K562 (cell line): ENCODE measurements around the gene BMAL1. TPM values are rescaled to one million over a fixed set of nuclear protein-coding genes. Genes with fewer than 3 reads are reported as not detected.

Experiments used
- ATAC-seq: fragments of 200-7000 bp; cut with Tn5 transposase; 3 replicates; pipeline ENCODE4 v1.9.1; 2020; ENCODE audit warnings: moderate library complexity
- BruUV-seq: library from RNA; stranded (reverse); fragments of 400-500 nt; replicated peaks from 2 replicates; lab custom pipeline; 2021; lab: Mats Ljungman, UMichigan
- CTCF ChIA-PET: fragments of 300-600 bp; formaldehyde crosslinking; extraction: SDS; loops from one replicate; lab custom pipeline; 2021; ENCODE audit warnings: low intra/inter-chr PET ratio; lab: Yijun Ruan, JAX
- POLR2A ChIA-PET: fragments of 300-600, 350-650 bp; sonication (Branson Sonifier 250); formaldehyde crosslinking; extraction: SDS; loops from one replicate; lab custom pipeline; 2021; ENCODE audit warnings: antibody characterized with exemption, inconsistent platforms; lab: Yijun Ruan, JAX
- DNase-seq, 4 experiments: peaks; one replicate each; pipeline versions ENCODE4 v3.0.0 to v3.0.0-alpha.2; 2011 to 2018; ENCODE audit warnings: low spot score in 3 of 4, mixed read lengths in 3 of 4; ENCODE audit errors: extremely low read depth in 1 of 4
- FAIRE-seq: peaks from 2 replicates; lab custom pipeline; 2011; peaks lifted over from hg19 to GRCh38; lab: Jason Lieb, UNC
- H2AFZ ChIP-seq: 2 replicates; pipeline ENCODE4 v1.6.0; 2011; ENCODE audit warnings: low read depth, low read length, control low read depth, inconsistent platforms
- H3K27ac ChIP-seq: fragments of 200-600 bp; 3 replicates; pipeline ENCODE4 v1.8.0; 2011; ENCODE audit warnings: low read depth, mild to moderate bottlenecking, control low read depth, inconsistent platforms, low read length, moderate library complexity, mixed read lengths; ENCODE audit errors: extremely low read depth
- H3K27me3 ChIP-seq, 2 experiments: fragments of 300-600 bp in 1 of 2; 2 replicates in 1 of 2; 3 replicates in 1 of 2; pipeline versions ENCODE4 v1.6.0 to v1.8.0; 2011; ENCODE audit warnings: inconsistent platforms in 2 of 2, low read length in 2 of 2, mild to moderate bottlenecking in 1 of 2, mixed read lengths in 1 of 2, moderate library complexity in 1 of 2; ENCODE audit not compliant: control insufficient read depth in 2 of 2, insufficient read depth in 2 of 2
- H3K36me3 ChIP-seq: fragments of 300-600 bp; 3 replicates; pipeline ENCODE4 v1.8.0; 2011; ENCODE audit warnings: mild to moderate bottlenecking, low read length, inconsistent platforms; ENCODE audit not compliant: control insufficient read depth, insufficient read depth
- H3K4me1 ChIP-seq, 2 experiments: fragments of 200-600 bp in 1 of 2; replicated peaks in 1 of 2; 2 replicates in 1 of 2; 3 replicates in 1 of 2; pipeline versions ENCODE4 v1.5.1 to v1.8.0; 2011; ENCODE audit warnings: inconsistent platforms in 2 of 2, low read length in 2 of 2, mild to moderate bottlenecking in 1 of 2, mixed read lengths in 1 of 2, moderate library complexity in 1 of 2; ENCODE audit not compliant: control insufficient read depth in 2 of 2, insufficient read depth in 2 of 2
- H3K4me2 ChIP-seq: 2 replicates; pipeline ENCODE4 v1.6.1; 2011; ENCODE audit warnings: low read length, control low read depth, inconsistent platforms, mixed read lengths; ENCODE audit not compliant: insufficient read depth
- H3K4me3 ChIP-seq: fragments of 200-600 bp; sonication (generic), shearing (Covaris generic); 2 replicates; pipeline ENCODE4 v1.5.1; 2016; ENCODE audit warnings: control low read depth, inconsistent platforms
- H3K79me2 ChIP-seq: fragments of 200-600 bp; 3 replicates; pipeline ENCODE4 v1.8.0; 2011; ENCODE audit warnings: low read length, inconsistent platforms; ENCODE audit not compliant: control insufficient read depth, insufficient read depth
- H3K9ac ChIP-seq, 2 experiments: 2 replicates each; pipeline versions ENCODE4 v1.6.0 to v1.6.1; 2011; ENCODE audit warnings: low read depth in 2 of 2, low read length in 2 of 2, control low read depth in 1 of 2, inconsistent platforms in 1 of 2, mild to moderate bottlenecking in 1 of 2, mixed read lengths in 1 of 2; ENCODE audit not compliant: insufficient read depth in 1 of 2
- H3K9me1 ChIP-seq: one replicate; pipeline ENCODE4 v1.6.0; 2011; ENCODE audit warnings: inconsistent platforms, mild to moderate bottlenecking, low read length, moderate library complexity; ENCODE audit not compliant: control insufficient read depth, insufficient read depth
- H3K9me3 ChIP-seq: replicated peaks from 2 replicates; pipeline ENCODE4 v1.5.1; 2011; ENCODE audit warnings: low read depth, low read length, inconsistent platforms; ENCODE audit not compliant: control insufficient read depth, insufficient read depth
- H4K20me1 ChIP-seq: replicated peaks from 2 replicates; pipeline ENCODE4 v1.6.1; 2011; ENCODE audit warnings: low read length, inconsistent platforms, mixed read lengths; ENCODE audit not compliant: control insufficient read depth, insufficient read depth
- CEBPZ ChIP-seq: fragments of 150-350 bp; IDR thresholded peaks from 2 replicates; pipeline ENCODE4 v1.6.1; 2014; ENCODE audit warnings: low read depth, mild to moderate bottlenecking, low read length, borderline replicate concordance
- CREB3 ChIP-seq: fragments of 450-650 bp; conservative IDR thresholded peaks from 2 replicates; pipeline ENCODE4 v1.6.1; 2016; ENCODE audit warnings: missing genetic modification characterization, low read depth, mild to moderate bottlenecking, missing compliant biosample characterization, moderate library complexity
- DPF2 ChIP-seq: fragments of 450-650 bp; IDR thresholded peaks from 2 replicates; pipeline ENCODE4 v1.6.1; 2016
- HBP1 ChIP-seq: fragments of 450-650 bp; formaldehyde crosslinking; IDR thresholded peaks from 2 replicates; pipeline ENCODE4 v1.4.0; 2022; ENCODE audit warnings: missing genetic modification characterization
- HDAC3 ChIP-seq: fragments of 450-650 bp; IDR thresholded peaks from 2 replicates; pipeline ENCODE4 v1.6.1; 2018; ENCODE audit warnings: borderline replicate concordance, mild to moderate bottlenecking, moderate library complexity; ENCODE audit not compliant: partially characterized antibody
- MAFF ChIP-seq: IDR thresholded peaks from 2 replicates; pipeline ENCODE4 v1.6.1; 2012; ENCODE audit warnings: low read length, improper control_type of control experiment
- MCM3 ChIP-seq: fragments of 450-650 bp; IDR thresholded peaks from 2 replicates; pipeline ENCODE4 v1.6.1; 2016
- MYNN ChIP-seq, 2 experiments: sonication (generic); formaldehyde crosslinking in 1 of 2; IDR thresholded peaks; 2 replicates each; pipeline versions ENCODE4 v1.5.0 to v1.6.1; 2016 to 2020; ENCODE audit warnings: antibody characterized with exemption in 1 of 2, missing genetic modification reagents in 1 of 2
- PHTF2 ChIP-seq: fragments of 250-450 bp; sonication (Bioruptor Pico); IDR thresholded peaks from 2 replicates; pipeline ENCODE4 v1.5.0; 2021; ENCODE audit warnings: mild to moderate bottlenecking
- POLR2AphosphoS5 ChIP-seq: IDR thresholded peaks from 2 replicates; pipeline ENCODE4 v1.6.1; 2011; ENCODE audit warnings: mild to moderate bottlenecking, low read depth, low read length, moderate library complexity; ENCODE audit not compliant: control insufficient read depth, insufficient read depth
- RNF2 ChIP-seq: sonication (generic); IDR thresholded peaks from 2 replicates; pipeline ENCODE4 v1.6.1; 2016
- THRAP3 ChIP-seq: fragments of 450-650 bp; IDR thresholded peaks from 2 replicates; pipeline ENCODE4 v1.6.1; 2016; ENCODE audit warnings: mild to moderate bottlenecking, inconsistent platforms, borderline replicate concordance
- TOE1 ChIP-seq, 2 experiments: fragments of 450-650 bp in 1 of 2; sonication (generic) in 1 of 2; formaldehyde crosslinking in 1 of 2; IDR thresholded peaks; 2 replicates each; pipeline versions ENCODE4 v1.7.1 to v1.8.0; 2016 to 2022; ENCODE audit warnings: borderline replicate concordance in 2 of 2, mild to moderate bottlenecking in 2 of 2, antibody characterized with exemption in 1 of 2, inconsistent platforms in 1 of 2, low read depth in 1 of 2, missing genetic modification reagents in 1 of 2, moderate library complexity in 1 of 2
- ZNF197 ChIP-seq: fragments of 200-800 bp; sonication (Bioruptor generic); IDR thresholded peaks from 2 replicates; pipeline ENCODE4 v1.6.1; 2016; ENCODE audit warnings: low read depth, missing genetic modification characterization, missing compliant biosample characterization
- ZNF277 ChIP-seq: fragments of 250-450 bp; sonication (Bioruptor Pico); IDR thresholded peaks from 2 replicates; pipeline ENCODE4 v1.8.0; 2022; ENCODE audit warnings: inconsistent platforms, mild to moderate bottlenecking, moderate library complexity, borderline replicate concordance
- ZNF354B ChIP-seq: fragments of 250-450 bp; sonication (Bioruptor Pico); IDR thresholded peaks from 2 replicates; pipeline ENCODE4 v1.4.0; 2020
- ZSCAN29 ChIP-seq: fragments of 450-650 bp; IDR thresholded peaks from 2 replicates; pipeline ENCODE4 v1.6.1; 2017
- WGBS: fragments of 100-300 bp; shearing (Covaris generic); methylation state at CpG from one replicate; pipeline ENCODE4 v1.1.6; 2016; ENCODE audit warnings: low coverage, mixed read lengths; ENCODE audit not compliant: insufficient coverage; ENCODE audit errors: missing lambda C conversion rate; 5-methylcytosine and 5-hydroxymethylcytosine counted together
- in situ Hi-C: fragments of 300-500 bp; cut with MboI; formaldehyde crosslinking; loops from 4 replicates; pipeline ENCODE4 v1.15.0; 2018; ENCODE audit warnings: inconsistent platforms, mixed read lengths
- intact Hi-C: fragments of 100-400 bp; cut with micrococcal nuclease; formaldehyde crosslinking; loops from 2 replicates; pipeline ENCODE4 v1.14.2; 2022
- polyA plus RNA-seq, 8 experiments: library from polyadenylated mRNA; depleted of rRNA in 4 of 8; stranded (reverse) in 5 of 8; unstranded in 3 of 8; fragments of >200 nt; fragmentation: Nextera tagmentation in 2 of 8; fragmentation: Illumina TruSeq in 1 of 8; extraction: Ambion mirVana in 2 of 8; extraction: Trizol in 1 of 8; gene quantifications; 2 replicates each; pipeline versions ENCODE4 v1.2.1 to v1.2.3, GENCODE V29; 2011 to 2014; ENCODE audit warnings: inconsistent platforms in 1 of 8, missing spikeins in 1 of 8
- total RNA-seq, 7 experiments: library from RNA; depleted of rRNA in 6 of 7; stranded (reverse); fragments of >200 nt in 6 of 7; fragmentation: Illumina TruSeq in 2 of 7; extraction: Trizol in 2 of 7; gene quantifications; 2 replicates each; pipeline versions ENCODE4 v1.2.1 to v1.2.3, GENCODE V29; 2011 to 2021; ENCODE audit warnings: low replicate concordance in 1 of 7

BMAL1 gene
- total and polyA plus RNA-seq, 9 of the 15 experiments (the other 6 are each of a cell fraction or from before 2014, with no cell fraction given) = 0.14 to 2.4 (median 0.64) TPM

GRCh38 chr11:13423372-13423771, 145.8 kb downstream of the BMAL1 start:
- POLR2A ChIA-PET = no interaction called here

More at GRCh38 chr11:13423372-13423771, 145.8 kb downstream of the BMAL1 start:
- ATAC-seq (no peak), DNase-seq (no peak)
- Histone ChIP-seq H3K9ac (no peak overlapping the region), H3K4me1 (no peaks in the 10 kb centered on the region), H3K4me3 (no peak overlapping the region), H4K20me1 (no peaks in the 10 kb centered on the region), H2AFZ (no peak overlapping the region), H3K9me1 (no peaks in the 10 kb centered on the region), H3K9me3 (no peaks in the 10 kb centered on the region), H3K36me3 (no peaks in the 10 kb centered on the region), H3K79me2 (no peaks in the 10 kb centered on the region), H3K4me2 (no peak overlapping the region)
- in situ Hi-C loops (no loop called here), intact Hi-C loops (no loop called here)
- 47% methylated on average over 6 of the region's 6 CpGs for whole genome bisulfite sequencing
- CTCF ChIA-PET = no interaction called here
- BruUV-seq = no TSS peak
- no peak for TF ChIP-seq THRAP3
- no peak for TF ChIP-seq HDAC3
- TF ChIP-seq ZSCAN29 = no peak
- TF ChIP-seq RNF2 = no peak
- TF ChIP-seq HBP1 = no peak
- TF ChIP-seq PHTF2 (CRISPR knock-in tag) = no peak
- TF ChIP-seq CEBPZ = no peak
- no peak for TF ChIP-seq POLR2AphosphoS5
- TF ChIP-seq DPF2 = no peak
- no peak for TF ChIP-seq TOE1 (IDR thresholded peaks at IDR 0.05; ENCODE audit: borderline replicate concordance)
- no peak for TF ChIP-seq TOE1 (CRISPR knock-in tag; IDR thresholded peaks at IDR 0.05; ENCODE audit: borderline replicate concordance, low read depth)
- TF ChIP-seq ZNF354B (CRISPR knock-in tag) = no peak
- TF ChIP-seq MAFF = no peak
- TF ChIP-seq MYNN (IDR thresholded peaks at IDR 0.05) = no peak
- TF ChIP-seq MYNN (CRISPR knock-in tag; IDR thresholded peaks at IDR 0.05) = no peak
- TF ChIP-seq MCM3 = no peak
- TF ChIP-seq ZNF277 (CRISPR knock-in tag) = no peak
- TF ChIP-seq CREB3 (tag) = no peak
- TF ChIP-seq ZNF197 (CRISPR knock-in tag) = no peak
- TF ChIP-seq, all 486 proteins: peak for 0
- no peaks in the 10 kb centered on the region for H3K27me3 ChIP-seq
- FAIRE-seq = no peak
- H3K27ac ChIP-seq = no peak overlapping the region
